GM18498 (cell line): ENCODE measurements around the gene MT3.
"Not testable (repeated sequence)": the region's sequence is repeated elsewhere in the genome, so short reads cannot be mapped to it uniquely, and the experiment has no call there.

Source experiments
- ATAC-seq: cut with Tn5 transposase; IDR thresholded peaks from one replicate; pipeline ENCODE4 v1.9.1; 2021; ENCODE audit warnings: mild to moderate bottlenecking, moderate library complexity; ENCODE audit not compliant: unreplicated experiment

The MT3 gene

GRCh38 chr16:56577300-56577625, 12.1 kb upstream of the MT3 start:
- ATAC-seq = no peak

GRCh38 chr16:56580391-56581048, 8.8 kb upstream of the MT3 start:
- no peak for ATAC-seq

- ATAC-seq = not testable (repeated sequence)
Observed at GRCh38 chr16:56582911-56583310, 6.4 kb upstream of the MT3 start.

GRCh38 chr16:56583351-56584168, 5.8 kb upstream of the MT3 start:
- no peak for ATAC-seq

- no peak for ATAC-seq
Observed at GRCh38 chr16:56584276-56584675, 5.1 kb upstream of the MT3 start.

- no peak for ATAC-seq
Observed at GRCh38 chr16:56588781-56589140, 567 bp upstream of the MT3 start.

- ATAC-seq = no peak
Observed at GRCh38 chr16:56591377-56592060, 2.2 kb downstream of the MT3 start.

- ATAC-seq = no peak
Observed at GRCh38 chr16:56593573-56594291, 4.4 kb downstream of the MT3 start.

- no peak for ATAC-seq
Observed at GRCh38 chr16:56594292-56594619, 4.9 kb downstream of the MT3 start.

GRCh38 chr16:56600398-56600999, 11.2 kb downstream of the MT3 start:
- ATAC-seq = no peak

GRCh38 chr16:56601325-56601724, 12.0 kb downstream of the MT3 start:
- ATAC-seq = no peak

- no peak for ATAC-seq
Observed at GRCh38 chr16:56603589-56603988, 14.3 kb downstream of the MT3 start.

- no peak for ATAC-seq
Observed at GRCh38 chr16:56604966-56605365, 15.6 kb downstream of the MT3 start.

- ATAC-seq = no peak
Observed at GRCh38 chr16:56605475-56605874, 16.1 kb downstream of the MT3 start.

- ATAC-seq = no peak
Observed at GRCh38 chr16:56606071-56606475, 16.7 kb downstream of the MT3 start.

GRCh38 chr16:56606476-56607108, 17.3 kb downstream of the MT3 start:
- no peak for ATAC-seq

- ATAC-seq = no peak
Observed at GRCh38 chr16:56607109-56607618, 17.8 kb downstream of the MT3 start.

- no peak for ATAC-seq
Observed at GRCh38 chr16:56607675-56608042, 18.3 kb downstream of the MT3 start.

- peak; percentile 89 for ATAC-seq
Observed at GRCh38 chr16:56608043-56608875, 18.9 kb downstream of the MT3 start, which contains the start of gene MT2A. TSS of gene MT2A (plus strand) at chr16:56608584. CDS start at chr16:56608656, 72 bp downstream.
